BJ (cell line): ENCODE measurements around the gene USHBP1. TPM values are rescaled to one million over a fixed set of nuclear protein-coding genes. Genes with fewer than 3 reads are reported as not detected.

Experiments
- CTCF ChIA-PET: fragments of 350-600 bp; formaldehyde crosslinking; extraction: SDS; loops from one replicate; lab custom pipeline; 2021; ENCODE audit warnings: antibody characterized with exemption, inconsistent platforms; lab: Yijun Ruan, JAX
- POLR2A ChIA-PET: fragments of 300-600 bp; sonication (Branson Sonifier 250); formaldehyde crosslinking; extraction: SDS; loops from one replicate; lab custom pipeline; 2021; ENCODE audit warnings: antibody characterized with exemption; lab: Charles Lee
- DNase-seq: peaks from one replicate; pipeline ENCODE4 v3.0.0-alpha.2; 2011; ENCODE audit warnings: low read depth
- H3K27me3 ChIP-seq: 2 replicates; pipeline ENCODE4 v1.6.0; 2011; ENCODE audit warnings: low read length; ENCODE audit not compliant: control insufficient read depth, insufficient read depth
- H3K36me3 ChIP-seq: 2 replicates; pipeline ENCODE4 v1.5.1; 2011; ENCODE audit warnings: low read length; ENCODE audit not compliant: control insufficient read depth, insufficient read depth
- H3K4me3 ChIP-seq: 2 replicates; pipeline ENCODE4 v1.5.1; 2011; ENCODE audit warnings: low read depth, mild to moderate bottlenecking, control low read depth, low read length
- CTCF ChIP-seq: IDR thresholded peaks from 2 replicates; pipeline ENCODE4 v1.5.1; 2011; ENCODE audit warnings: low read depth, mild to moderate bottlenecking, control low read depth, inconsistent platforms, low read length, moderate library complexity; ENCODE audit not compliant: insufficient read depth
- polyA plus RNA-seq: library from polyadenylated mRNA; depleted of rRNA; stranded (reverse); fragments of >200 nt; gene quantifications from 2 replicates; pipeline ENCODE4 v1.2.3, GENCODE V29; 2011

USHBP1 gene
- polyA plus RNA-seq, 1 experiment, result not detected

GRCh38 chr19:17259118-17259780 is 5.3 kb downstream of the USHBP1 start:
- no peak for DNase-seq
- TF ChIP-seq CTCF, result no peak
- ChIA-PET CTCF (interaction anchor here (0.8 to 2.2 kb wide), 8 partner anchors 10 to 205 kb away, joined by 3 to 18 read pairs (median 3); partner anchors contain the start of genes ABHD8 and ANKLE1), POLR2A (interaction anchor here (0.6 kb wide), 1 partner anchor 185 kb away, joined by 12 read pairs; no protein-coding TSS in a partner anchor)
- Histone ChIP-seq H3K36me3 (no peaks in the 10 kb centered on the region), H3K27me3 (no peaks in the 10 kb centered on the region; the same call in 1 of the 2 replicates), H3K4me3 (no peak overlapping the region)

DNA sequence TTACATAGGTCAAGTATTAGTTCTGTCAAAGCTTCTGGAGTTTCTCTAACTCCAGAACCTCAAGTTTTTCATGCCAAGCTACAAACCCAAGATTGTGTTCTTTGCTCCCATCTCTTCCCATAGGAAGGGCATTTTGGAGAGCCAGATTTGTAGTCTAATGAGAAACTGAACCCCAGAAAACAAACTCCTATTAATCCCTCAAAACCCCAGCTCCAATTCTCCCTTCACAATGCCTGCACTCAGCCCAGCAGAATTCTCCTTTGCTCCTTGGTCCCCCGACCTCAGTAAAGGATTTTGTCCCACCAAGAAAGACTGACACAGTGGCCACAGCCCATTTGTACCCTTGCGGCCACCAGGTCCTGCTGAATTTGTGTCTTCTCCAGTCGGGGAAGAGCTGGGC is 8.4 kb downstream of the USHBP1 start:
- no peak for DNase-seq
- Histone ChIP-seq H3K36me3 (no peaks in the 10 kb centered on the region), H3K4me3 (no peak overlapping the region), H3K27me3 (no peaks in the 10 kb centered on the region; the same call in 1 of the 2 replicates)
- no peak for TF ChIP-seq CTCF
- ChIA-PET CTCF (interaction anchor here (1.8 kb wide), 1 partner anchor 9 kb away, joined by 5 read pairs; the partner anchor contains the start of gene USHBP1), POLR2A (no interaction called here)

GRCh38 chr19:17255150-17255621 is 9.4 kb downstream of the USHBP1 start:
- ChIA-PET POLR2A (no interaction called here), CTCF (interaction anchor here (1.8 kb wide), 1 partner anchor 10 kb away, joined by 5 read pairs; the partner anchor contains the start of gene USHBP1)
- H3K27me3 ChIP-seq, result no peaks in the 10 kb centered on the region; the same call in 1 of the 2 replicates
- no peaks in the 10 kb centered on the region for H3K36me3 ChIP-seq
- no peak for TF ChIP-seq CTCF
- no peak overlapping the region for H3K4me3 ChIP-seq
- DNase-seq, result no peak

DNA sequence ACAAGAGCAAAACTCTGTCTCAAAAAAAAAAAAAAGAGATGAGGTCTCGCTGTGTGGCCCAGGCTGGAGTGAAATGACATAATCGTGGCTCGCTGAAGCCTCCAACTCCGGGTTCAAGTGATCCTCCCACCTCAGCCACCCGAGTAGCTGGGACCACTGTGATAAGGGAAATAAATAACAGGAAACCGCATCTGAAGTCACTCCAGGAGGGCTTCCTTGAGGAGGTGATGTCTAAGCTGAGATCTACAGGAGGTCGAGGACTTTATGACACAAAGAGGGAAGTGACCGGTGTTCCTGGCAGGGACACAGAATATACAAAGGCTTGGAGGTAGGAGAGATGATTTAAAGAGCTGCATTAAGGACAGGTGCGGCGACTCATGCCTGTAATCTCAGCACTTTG is 9.9 kb downstream of the USHBP1 start:
- ChIA-PET CTCF (no interaction called here), POLR2A (no interaction called here)
- no peak for DNase-seq
- Histone ChIP-seq H3K36me3 (no peaks in the 10 kb centered on the region), H3K27me3 (no peaks in the 10 kb centered on the region), H3K4me3 (no peak overlapping the region)
- no peak for TF ChIP-seq CTCF

DNA sequence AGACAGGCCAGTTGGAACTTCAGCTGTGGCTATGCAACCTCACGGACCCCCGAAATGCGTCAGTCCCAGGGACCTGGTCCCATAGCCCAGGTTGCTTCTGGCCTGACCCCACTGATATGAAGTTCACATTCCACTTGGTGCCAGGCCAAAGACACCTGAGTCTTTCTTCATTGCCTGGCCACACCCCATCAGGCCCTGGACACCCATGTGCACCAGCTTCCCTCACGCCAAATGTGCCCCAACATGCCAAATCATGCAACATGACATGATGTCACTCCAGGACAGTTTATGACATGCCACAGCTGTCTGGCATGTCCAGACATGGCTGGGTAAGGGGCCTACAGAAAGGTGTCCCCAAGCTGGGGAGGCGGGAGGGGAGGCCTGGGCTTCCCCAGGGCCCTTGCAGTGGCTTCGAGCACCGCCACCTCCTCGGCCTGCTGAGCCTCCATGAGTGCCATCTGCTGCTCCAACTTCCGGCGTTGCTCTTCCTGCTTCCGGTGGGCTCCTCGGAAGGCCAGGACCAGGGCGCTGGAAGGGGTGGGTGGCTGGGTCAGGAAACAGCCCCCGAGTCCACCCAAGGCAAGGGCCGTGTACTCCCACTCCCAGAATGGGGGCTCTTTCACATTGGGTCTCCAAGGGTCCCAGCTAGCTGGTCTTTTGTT is 14.5 kb downstream of the USHBP1 start:
- no peak for TF ChIP-seq CTCF
- Histone ChIP-seq H3K27me3 (no peaks in the 10 kb centered on the region), H3K36me3 (no peaks in the 10 kb centered on the region), H3K4me3 (no peak overlapping the region)
- DNase-seq, result no peak
- CTCF ChIA-PET, result interaction anchor here (1.0 to 2.4 kb wide), 5 partner anchors 10 to 43 kb away, joined by 3 to 18 read pairs (median 4); no protein-coding TSS in a partner anchor
- POLR2A ChIA-PET, result no interaction called here
